Measurements from ENCODE around the gene HSPA1B.

DNA sequence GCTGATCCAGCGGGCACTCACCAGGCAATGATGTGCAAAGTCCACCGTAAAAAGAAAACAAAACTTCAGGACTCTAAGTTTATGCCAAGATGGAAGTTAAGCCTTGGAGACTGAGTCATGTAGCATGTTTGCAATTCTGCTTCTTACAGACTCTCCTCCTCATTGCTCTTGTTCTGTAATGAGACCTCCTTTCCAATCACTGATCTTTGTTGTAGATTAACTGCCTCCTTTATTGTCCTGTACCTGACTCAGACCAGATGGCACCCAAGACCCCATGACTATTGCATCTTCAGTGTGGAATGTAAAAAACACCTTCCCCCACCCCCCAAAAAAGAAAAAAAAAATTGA lies 23.9 kb downstream of the HSPA1B start:
- TF ChIP-seq, protein P1, sequence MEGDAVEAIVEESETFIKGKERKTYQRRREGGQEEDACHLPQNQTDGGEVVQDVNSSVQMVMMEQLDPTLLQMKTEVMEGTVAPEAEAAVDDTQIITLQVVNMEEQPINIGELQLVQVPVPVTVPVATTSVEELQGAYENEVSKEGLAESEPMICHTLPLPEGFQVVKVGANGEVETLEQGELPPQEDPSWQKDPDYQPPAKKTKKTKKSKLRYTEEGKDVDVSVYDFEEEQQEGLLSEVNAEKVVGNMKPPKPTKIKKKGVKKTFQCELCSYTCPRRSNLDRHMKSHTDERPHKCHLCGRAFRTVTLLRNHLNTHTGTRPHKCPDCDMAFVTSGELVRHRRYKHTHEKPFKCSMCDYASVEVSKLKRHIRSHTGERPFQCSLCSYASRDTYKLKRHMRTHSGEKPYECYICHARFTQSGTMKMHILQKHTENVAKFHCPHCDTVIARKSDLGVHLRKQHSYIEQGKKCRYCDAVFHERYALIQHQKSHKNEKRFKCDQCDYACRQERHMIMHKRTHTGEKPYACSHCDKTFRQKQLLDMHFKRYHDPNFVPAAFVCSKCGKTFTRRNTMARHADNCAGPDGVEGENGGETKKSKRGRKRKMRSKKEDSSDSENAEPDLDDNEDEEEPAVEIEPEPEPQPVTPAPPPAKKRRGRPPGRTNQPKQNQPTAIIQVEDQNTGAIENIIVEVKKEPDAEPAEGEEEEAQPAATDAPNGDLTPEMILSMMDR (conservative IDR thresholded peaks at IDR 0.05; ENCODE audit: low read depth, low read length): no peak
- no peak for TF ChIP-seq EZH2 (IDR thresholded peaks at IDR 0.05; ENCODE audit: borderline replicate concordance, low read depth, low read length, poor library complexity, severe bottlenecking)

Measured in A673 (cell line).